UCSD-AML1 (cell line): Measurements from ENCODE around the gene KRT77.
"Not testable (repeated sequence)": the region's sequence is repeated elsewhere in the genome, so short reads cannot be mapped to it uniquely, and the experiment has no call there.

ENCODE experiments used
- DNase-seq: peaks from one replicate; lab custom pipeline; 2025; ENCODE audit not compliant: unreplicated experiment; lab: John Stamatoyannopoulos, UW

KRT77 gene

GRCh38 chr12:52677671-52678070 lies 25.7 kb downstream of the KRT77 start:
- no peak for DNase-seq

GRCh38 chr12:52677126-52677525 lies 26.2 kb downstream of the KRT77 start:
- no peak for DNase-seq

- DNase-seq: no peak
Measured at GRCh38 chr12:52676163-52676562, 27.2 kb downstream of the KRT77 start.

GRCh38 chr12:52675301-52675701 lies 28.0 kb downstream of the KRT77 start:
- DNase-seq: no peak

GRCh38 chr12:52674433-52674775 lies 28.9 kb downstream of the KRT77 start:
- no peak for DNase-seq

- no peak for DNase-seq
Measured at GRCh38 chr12:52673713-52674432, 29.5 kb downstream of the KRT77 start.

- no peak for DNase-seq
Measured at GRCh38 chr12:52673217-52673616, 30.1 kb downstream of the KRT77 start.

- DNase-seq: no peak
Measured at GRCh38 chr12:52672321-52672933, 30.9 kb downstream of the KRT77 start.

- DNase-seq: no peak
Measured at GRCh38 chr12:52670961-52671360, 32.4 kb downstream of the KRT77 start.

GRCh38 chr12:52670506-52670905 lies 32.8 kb downstream of the KRT77 start:
- no peak for DNase-seq

- not testable (repeated sequence) for DNase-seq
Measured at GRCh38 chr12:52669941-52670340, 33.4 kb downstream of the KRT77 start.

GRCh38 chr12:52669426-52669825 lies 33.9 kb downstream of the KRT77 start:
- DNase-seq: no peak

- no peak for DNase-seq
Measured at GRCh38 chr12:52667931-52668330, 35.4 kb downstream of the KRT77 start.

- DNase-seq: no peak
Measured at GRCh38 chr12:52667509-52667908, 35.8 kb downstream of the KRT77 start.

- DNase-seq: no peak
Measured at GRCh38 chr12:52666471-52666870, 36.9 kb downstream of the KRT77 start.

GRCh38 chr12:52663420-52663819 lies 39.9 kb downstream of the KRT77 start:
- no peak for DNase-seq

GRCh38 chr12:52662918-52663229 lies 40.5 kb downstream of the KRT77 start:
- no peak for DNase-seq

GRCh38 chr12:52662093-52662917 lies 41.0 kb downstream of the KRT77 start:
- no peak for DNase-seq

GRCh38 chr12:52661668-52662067 lies 41.7 kb downstream of the KRT77 start:
- no peak for DNase-seq

- no peak for DNase-seq
Measured at GRCh38 chr12:52660934-52661499, 42.3 kb downstream of the KRT77 start.

- DNase-seq: no peak
Measured at GRCh38 chr12:52659951-52660350, 43.4 kb downstream of the KRT77 start.

GRCh38 chr12:52659395-52659794 lies 43.9 kb downstream of the KRT77 start:
- DNase-seq: no peak
